Measurements from ENCODE around the gene PUS7.

GRCh38 chr7:105487579-105488571 is 34.2 kb downstream of the PUS7 start:
- no peak for TF ChIP-seq PAX5 (IDR thresholded peaks at IDR 0.05; ENCODE audit: insufficient read depth, low read length, severe bottlenecking)
- no peak for TF ChIP-seq POLR2A (IDR thresholded peaks at IDR 0.05; ENCODE audit: low read depth, low read length)
- TF ChIP-seq SPI1 (IDR thresholded peaks at IDR 0.05; ENCODE audit: low read depth, low read length): no peak
- TF ChIP-seq POLR2AphosphoS5 (IDR thresholded peaks at IDR 0.05; ENCODE audit: low read depth, low read length): no peak
- no peak for TF ChIP-seq TAF1 (IDR thresholded peaks at IDR 0.05; ENCODE audit: low read depth, low read length)
- TF ChIP-seq POU2F2 (IDR thresholded peaks at IDR 0.05; ENCODE audit: low read depth, low read length): no peak

Measured in GM12891 (cell line).